Suprapubic skin (tissue), 3 donors: ENCODE data around the gene FIBP.

Experiments used
- POLR2A ChIP-seq, 2 donors: fragments of 450-650 bp; IDR thresholded peaks; one replicate each; pipeline ENCODE4 v1.6.1; 2017; ENCODE audit warnings: antibody characterized with exemption in 2 of 2, mild to moderate bottlenecking in 2 of 2, moderate library complexity in 2 of 2
- TF ChIP-seq, protein P1 (sequence below), 2 donors: fragments of 200-600 bp in 1 of 2; fragments of 450-650 bp in 1 of 2; sonication (generic) in 1 of 2; IDR thresholded peaks; one replicate each; pipeline ENCODE4 v1.5.1; 2016 to 2019; ENCODE audit warnings: antibody characterized with exemption in 2 of 2, mild to moderate bottlenecking in 1 of 2, moderate library complexity in 1 of 2

- TF ChIP-seq, protein P1, sequence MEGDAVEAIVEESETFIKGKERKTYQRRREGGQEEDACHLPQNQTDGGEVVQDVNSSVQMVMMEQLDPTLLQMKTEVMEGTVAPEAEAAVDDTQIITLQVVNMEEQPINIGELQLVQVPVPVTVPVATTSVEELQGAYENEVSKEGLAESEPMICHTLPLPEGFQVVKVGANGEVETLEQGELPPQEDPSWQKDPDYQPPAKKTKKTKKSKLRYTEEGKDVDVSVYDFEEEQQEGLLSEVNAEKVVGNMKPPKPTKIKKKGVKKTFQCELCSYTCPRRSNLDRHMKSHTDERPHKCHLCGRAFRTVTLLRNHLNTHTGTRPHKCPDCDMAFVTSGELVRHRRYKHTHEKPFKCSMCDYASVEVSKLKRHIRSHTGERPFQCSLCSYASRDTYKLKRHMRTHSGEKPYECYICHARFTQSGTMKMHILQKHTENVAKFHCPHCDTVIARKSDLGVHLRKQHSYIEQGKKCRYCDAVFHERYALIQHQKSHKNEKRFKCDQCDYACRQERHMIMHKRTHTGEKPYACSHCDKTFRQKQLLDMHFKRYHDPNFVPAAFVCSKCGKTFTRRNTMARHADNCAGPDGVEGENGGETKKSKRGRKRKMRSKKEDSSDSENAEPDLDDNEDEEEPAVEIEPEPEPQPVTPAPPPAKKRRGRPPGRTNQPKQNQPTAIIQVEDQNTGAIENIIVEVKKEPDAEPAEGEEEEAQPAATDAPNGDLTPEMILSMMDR (IDR thresholded peaks at IDR 0.05): no peak
- no peak for TF ChIP-seq POLR2A (IDR thresholded peaks at IDR 0.05)
These were observed 18.5 kb downstream of the FIBP start for GRCh38 chr11:65869643-65870306.
